Globus pallidus (tissue), 1 donor: ENCODE measurements around the gene POLR1F.

Experiments
- DNase-seq: peaks from one replicate; pipeline ENCODE4 v3.0.0-alpha.2; 2015; ENCODE audit warnings: low spot score

The POLR1F gene

GRCh38 chr7:19674266-19674960 lies 34.4 kb downstream of the POLR1F start:
- DNase-seq, result no peak

- no peak for DNase-seq
These were observed 38.0 kb downstream of the POLR1F start for GRCh38 chr7:19670806-19671205.

GRCh38 chr7:19665399-19666008 lies 43.3 kb downstream of the POLR1F start:
- no peak for DNase-seq

GRCh38 chr7:19663816-19664462 lies 44.9 kb downstream of the POLR1F start:
- no peak for DNase-seq

GRCh38 chr7:19648791-19649190 lies 60.0 kb downstream of the POLR1F start:
- DNase-seq, result no peak
